OCI-LY7 (cell line): Measurements from ENCODE around the gene CDCA4. TPM values are rescaled to one million over a fixed set of nuclear protein-coding genes. Genes with fewer than 3 reads are reported as not detected.

Experiments used
- BruUV-seq: library from RNA; stranded (reverse); fragments of 400-500 nt; replicated peaks from 2 replicates; lab custom pipeline; 2021; lab: Mats Ljungman, UMichigan
- CTCF ChIA-PET: fragments of 300-600 bp; sonication (Branson Sonifier 250); formaldehyde crosslinking; loops from one replicate; lab custom pipeline; 2022; ENCODE audit warnings: antibody characterized with exemption; ENCODE audit not compliant: unreplicated experiment; lab: Charles Lee
- POLR2A ChIA-PET: fragments of 300-600 bp; sonication (Branson Sonifier 250); formaldehyde crosslinking; loops from one replicate; lab custom pipeline; 2022; ENCODE audit warnings: antibody characterized with exemption; lab: Charles Lee
- DNase-seq: peaks from one replicate; pipeline ENCODE4 v3.0.0-alpha.2; 2015; ENCODE audit warnings: low spot score
- H2AFZ ChIP-seq: fragments of 200-600 bp; sonication (generic), shearing (Covaris generic); 2 replicates; pipeline ENCODE4 v1.6.1; 2014; ENCODE audit warnings: mild to moderate bottlenecking, antibody characterized with exemption, low read length, moderate library complexity
- H3K27ac ChIP-seq: fragments of 200-600 bp; sonication (generic); 2 replicates; pipeline ENCODE4 v1.5.1; 2014; ENCODE audit warnings: mixed run types, low read depth, mild to moderate bottlenecking, moderate library complexity, low read length, inconsistent platforms; ENCODE audit not compliant: poor library complexity, severe bottlenecking
- H3K36me3 ChIP-seq: fragments of 200-600 bp; sonication (generic); 2 replicates; pipeline ENCODE4 v1.6.1; 2014; ENCODE audit warnings: mild to moderate bottlenecking, antibody characterized with exemption, low read length, moderate library complexity, mixed read lengths; ENCODE audit not compliant: insufficient read depth
- H3K4me1 ChIP-seq: fragments of 200-600 bp; sonication (generic); 2 replicates; pipeline ENCODE4 v1.5.1; 2014; ENCODE audit warnings: mild to moderate bottlenecking, low read length; ENCODE audit not compliant: insufficient read depth, poor library complexity, severe bottlenecking
- H3K4me2 ChIP-seq: fragments of 200-600 bp; sonication (generic); 2 replicates; pipeline ENCODE4 v1.6.1; 2014; ENCODE audit warnings: mild to moderate bottlenecking, low read length
- H3K4me3 ChIP-seq: fragments of 200-600 bp; sonication (generic); 2 replicates; pipeline ENCODE4 v1.5.1; 2014; ENCODE audit warnings: mild to moderate bottlenecking, low read depth, low read length; ENCODE audit not compliant: poor library complexity, severe bottlenecking
- H3K79me2 ChIP-seq: fragments of 200-600 bp; sonication (generic); 2 replicates; pipeline ENCODE4 v1.6.1; 2016; ENCODE audit warnings: low read depth, mild to moderate bottlenecking, low read length, moderate library complexity, mixed read lengths; ENCODE audit not compliant: insufficient read depth
- H3K9me2 ChIP-seq: fragments of 200-600 bp; sonication (generic); 2 replicates; pipeline ENCODE4 v1.6.1; 2016; ENCODE audit warnings: mild to moderate bottlenecking, low read length, mixed read lengths; ENCODE audit not compliant: insufficient read depth
- H3K9me3 ChIP-seq: fragments of 200-600 bp; sonication (generic); 2 replicates; pipeline ENCODE4 v1.6.1; 2014; ENCODE audit warnings: mild to moderate bottlenecking, mixed run types, low read length, mixed read lengths
- H4K20me1 ChIP-seq: fragments of 200-600 bp; sonication (generic); 2 replicates; pipeline ENCODE4 v1.6.1; 2014; ENCODE audit warnings: mild to moderate bottlenecking, antibody characterized with exemption, low read length, moderate library complexity, mixed read lengths; ENCODE audit not compliant: insufficient read depth
- EZH2phosphoT487 ChIP-seq: fragments of 200-600 bp; sonication (generic); IDR thresholded peaks from 2 replicates; pipeline ENCODE4 v1.6.1; 2018; ENCODE audit warnings: low read depth, borderline replicate concordance, mild to moderate bottlenecking, mixed run types, antibody characterized with exemption, low read length, moderate library complexity, mixed read lengths
- intact Hi-C: fragments of 100-400 bp; cut with micrococcal nuclease; formaldehyde crosslinking; loops from one replicate; pipeline ENCODE4 v1.10.0; 2022; ENCODE audit not compliant: unreplicated experiment
- total RNA-seq, 2 experiments: library from RNA; depleted of rRNA in 1 of 2; stranded (reverse); fragments of >200 nt in 1 of 2; shearing (Covaris generic) in 1 of 2; gene quantifications; 2 replicates each; pipeline ENCODE4 v1.2.3, GENCODE V29; 2014 to 2022
- TF ChIP-seq, protein P1 (sequence below): fragments of 200-600 bp; sonication (generic); conservative IDR thresholded peaks from 2 replicates; pipeline ENCODE4 v1.5.1; 2014; ENCODE audit warnings: mild to moderate bottlenecking, antibody characterized with exemption, low read length, moderate library complexity, mixed read lengths

Gene CDCA4
- total RNA-seq, 2 experiments from 2014 or later, result 74.0 to 109 TPM

DNA sequence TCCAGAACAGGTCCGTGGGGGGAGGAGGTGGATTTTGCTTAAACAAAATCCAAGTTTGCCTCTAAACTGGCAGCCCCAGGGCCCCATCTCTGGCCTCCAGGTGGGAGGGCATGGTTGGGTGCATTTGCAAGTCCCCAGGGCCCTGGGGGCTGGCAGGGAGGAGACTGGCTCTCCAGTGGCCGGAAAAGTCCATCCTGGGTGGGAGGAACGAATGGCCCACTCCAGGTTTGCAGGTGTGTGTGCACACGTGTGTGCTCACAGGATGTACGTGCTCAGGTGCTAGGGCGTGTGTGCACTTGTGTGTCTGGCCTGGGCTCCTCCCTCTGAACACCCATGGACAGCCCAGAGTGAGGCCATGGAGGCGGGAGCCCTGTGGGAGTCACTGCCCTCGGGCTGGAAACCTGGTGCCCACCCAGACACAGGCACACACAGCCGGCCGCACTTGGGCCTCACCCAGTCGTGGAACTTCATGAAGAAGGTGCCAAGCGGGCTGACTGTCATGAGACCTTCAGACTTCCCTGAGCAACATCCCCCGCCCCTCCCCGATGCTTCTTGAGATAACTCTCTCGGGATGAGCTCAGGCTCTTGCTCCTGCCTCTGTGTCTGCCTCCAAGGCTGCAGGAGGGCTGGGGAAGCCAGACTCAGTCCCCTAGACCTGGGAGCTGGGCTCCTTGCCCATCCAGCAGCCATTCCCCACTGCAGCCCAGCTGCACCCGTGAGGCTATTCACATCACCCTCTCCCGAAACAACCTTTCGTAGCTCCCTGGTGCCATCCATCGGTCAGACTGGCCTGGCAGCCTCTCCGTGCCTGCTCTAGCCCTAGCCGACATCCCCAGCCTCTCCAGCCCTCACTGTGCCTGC is 52.1 kb downstream of the CDCA4 start:
- Histone ChIP-seq H3K4me3 (peak overlapping the region; percentile 28), H3K9me2 (no peaks in the 10 kb centered on the region), H2AFZ (peak overlapping the region; percentile 16; the same call in 1 of the 2 replicates), H3K36me3 (no peaks in the 10 kb centered on the region), H3K9me3 (no peaks in the 10 kb centered on the region), H3K4me2 (peak overlapping the region; percentile 68), H3K4me1 (peaks cover 19% of the 10 kb centered on the region), H3K27ac (no peak overlapping the region), H3K79me2 (no peaks in the 10 kb centered on the region), H4K20me1 (no peaks in the 10 kb centered on the region)
- CTCF ChIA-PET, result interaction anchor here (0.6 kb wide), 2 partner anchors 51 to 378 kb away, joined by 3 read pairs; no protein-coding TSS in a partner anchor
- intact Hi-C loops, result loop anchor here (2.0 kb wide), 1 partner anchor 72 kb away; no protein-coding TSS in a partner anchor
- DNase-seq, result peak; percentile 71
- POLR2A ChIA-PET, result interaction anchor here (0.9 kb wide), 1 partner anchor 77 kb away, joined by 6 read pairs; no protein-coding TSS in a partner anchor
- no TSS peak for BruUV-seq
- TF ChIP-seq EZH2phosphoT487, result no peak
- TF ChIP-seq, protein P1, sequence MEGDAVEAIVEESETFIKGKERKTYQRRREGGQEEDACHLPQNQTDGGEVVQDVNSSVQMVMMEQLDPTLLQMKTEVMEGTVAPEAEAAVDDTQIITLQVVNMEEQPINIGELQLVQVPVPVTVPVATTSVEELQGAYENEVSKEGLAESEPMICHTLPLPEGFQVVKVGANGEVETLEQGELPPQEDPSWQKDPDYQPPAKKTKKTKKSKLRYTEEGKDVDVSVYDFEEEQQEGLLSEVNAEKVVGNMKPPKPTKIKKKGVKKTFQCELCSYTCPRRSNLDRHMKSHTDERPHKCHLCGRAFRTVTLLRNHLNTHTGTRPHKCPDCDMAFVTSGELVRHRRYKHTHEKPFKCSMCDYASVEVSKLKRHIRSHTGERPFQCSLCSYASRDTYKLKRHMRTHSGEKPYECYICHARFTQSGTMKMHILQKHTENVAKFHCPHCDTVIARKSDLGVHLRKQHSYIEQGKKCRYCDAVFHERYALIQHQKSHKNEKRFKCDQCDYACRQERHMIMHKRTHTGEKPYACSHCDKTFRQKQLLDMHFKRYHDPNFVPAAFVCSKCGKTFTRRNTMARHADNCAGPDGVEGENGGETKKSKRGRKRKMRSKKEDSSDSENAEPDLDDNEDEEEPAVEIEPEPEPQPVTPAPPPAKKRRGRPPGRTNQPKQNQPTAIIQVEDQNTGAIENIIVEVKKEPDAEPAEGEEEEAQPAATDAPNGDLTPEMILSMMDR, result no peak

- H3K9me3 ChIP-seq, result no peaks in the 10 kb centered on the region
- peak overlapping the region; percentile 16; the same call in 1 of the 2 replicates for H2AFZ ChIP-seq
- H3K9me2 ChIP-seq, result no peaks in the 10 kb centered on the region
- H4K20me1 ChIP-seq, result no peaks in the 10 kb centered on the region
- TF ChIP-seq, protein P1, result no peak
- no peak for TF ChIP-seq EZH2phosphoT487
- H3K4me1 ChIP-seq, result peaks cover 19% of the 10 kb centered on the region
- H3K36me3 ChIP-seq, result no peaks in the 10 kb centered on the region
- intact Hi-C loops, result loop anchor here (2.0 kb wide), 1 partner anchor 71 kb away; no protein-coding TSS in a partner anchor
- no peak for DNase-seq
- CTCF ChIA-PET, result no interaction called here
- H3K79me2 ChIP-seq, result no peaks in the 10 kb centered on the region
- H3K4me3 ChIP-seq, result peak overlapping the region; percentile 28
- POLR2A ChIA-PET, result interaction anchor here (0.5 kb wide), 1 partner anchor 86 kb away, joined by 6 read pairs; no protein-coding TSS in a partner anchor
- no peak overlapping the region for H3K27ac ChIP-seq
- no TSS peak for BruUV-seq
- H3K4me2 ChIP-seq, result peak overlapping the region; percentile 68
Measured at GRCh38 chr14:104968153-104968527, 52.7 kb downstream of the CDCA4 start.
